A172 (cell line): ENCODE measurements around the gene LAMB2. TPM values are rescaled to one million over a fixed set of nuclear protein-coding genes. Genes with fewer than 3 reads are reported as not detected.

ENCODE experiments used
- DNase-seq: peaks from one replicate; pipeline ENCODE4 v3.0.0-alpha.2; 2015; ENCODE audit warnings: low spot score
- total RNA-seq: library from RNA; depleted of rRNA; stranded (reverse); fragments of >200 nt; shearing (Covaris generic); gene quantifications from 2 replicates; pipeline ENCODE4 v1.2.3, GENCODE V29; 2014; rRNA removed

The LAMB2 gene
- total RNA-seq, 1 experiment from 2014 or later, result 192 TPM

GRCh38 chr3:49076116-49076515 is 56.7 kb downstream of the LAMB2 start:
- no peak for DNase-seq

Other genes starting within 250 kb of the LAMB2 start
- gene SLC25A20, start 234.2 kb downstream of the LAMB2 start, total RNA-seq, result 23.9 and 45.5 TPM in 2 replicates
- 71.3 and 76.1 TPM in 2 replicates for gene ARIH2, start 214.2 kb downstream of the LAMB2 start, total RNA-seq
- gene P4HTM, start 142.8 kb downstream of the LAMB2 start, total RNA-seq, result 20.7 and 21.2 TPM in 2 replicates
- 63.7 and 76.1 TPM in 2 replicates for gene WDR6, start 125.7 kb downstream of the LAMB2 start, total RNA-seq
- 36.1 and 50.0 TPM in 2 replicates for gene DALRD3, start 114.5 kb downstream of the LAMB2 start, total RNA-seq
- gene NDUFAF3, start 110.9 kb downstream of the LAMB2 start, total RNA-seq, result 96.8 and 112 TPM in 2 replicates
- gene IMPDH2, start 103.7 kb downstream of the LAMB2 start, total RNA-seq, result 218 and 219 TPM in 2 replicates
- 79.1 and 82.7 TPM in 2 replicates for gene QRICH1, start 39.0 kb downstream of the LAMB2 start, total RNA-seq
- 141 and 172 TPM in 2 replicates for gene QARS1, start 28.3 kb downstream of the LAMB2 start, total RNA-seq
- gene USP19, start 12.2 kb downstream of the LAMB2 start, total RNA-seq, result 48.3 and 54.2 TPM in 2 replicates
- 18.8 and 25.6 TPM in 2 replicates for gene CCDC71, start 33.3 kb upstream of the LAMB2 start, total RNA-seq
- gene KLHDC8B, start 38.5 kb upstream of the LAMB2 start, total RNA-seq, result 9.0 and 16.0 TPM in 2 replicates
- gene C3orf62, start 144.2 kb upstream of the LAMB2 start, total RNA-seq, result 0.41 and 0.67 TPM in 2 replicates
- 9.4 and 13.5 TPM in 2 replicates for gene USP4, start 207.0 kb upstream of the LAMB2 start, total RNA-seq
- 233 and 352 TPM in 2 replicates for gene GPX1, start 225.3 kb upstream of the LAMB2 start, total RNA-seq